GM23338 (cell line): ENCODE measurements around the gene FKBP5. TPM values are rescaled to one million over a fixed set of nuclear protein-coding genes. Genes with fewer than 3 reads are reported as not detected.

ENCODE experiments used
- ATAC-seq: fragments of 200-7000 bp; cut with Tn5 transposase; 3 replicates; pipeline ENCODE4 v1.9.1; 2020
- DNase-seq: peaks from one replicate; pipeline ENCODE4 v3.0.0-alpha.2; 2015; ENCODE audit warnings: low spot score
- H2AFZ ChIP-seq: fragments of 200-600 bp; sonication (generic); 2 replicates; pipeline ENCODE4 v1.8.0; 2016; ENCODE audit warnings: antibody characterized with exemption, mild to moderate bottlenecking, moderate library complexity
- H3F3A ChIP-seq: fragments of 200-600 bp; sonication (generic); replicated peaks from 2 replicates; pipeline ENCODE4 v1.8.0; 2017; ENCODE audit warnings: antibody characterized with exemption, mixed run types, low read depth
- H3K27ac ChIP-seq: fragments of 200-600 bp; sonication (generic); 2 replicates; pipeline ENCODE4 v1.6.1; 2016; ENCODE audit warnings: low read depth
- H3K27me3 ChIP-seq: fragments of 200-600 bp; sonication (generic); 2 replicates; pipeline ENCODE4 v1.8.0; 2016; ENCODE audit warnings: mild to moderate bottlenecking, mixed run types, moderate library complexity; ENCODE audit not compliant: insufficient read depth
- H3K36me3 ChIP-seq: fragments of 200-600 bp; sonication (generic); 2 replicates; pipeline ENCODE4 v1.8.0; 2016; ENCODE audit warnings: mild to moderate bottlenecking; ENCODE audit not compliant: insufficient read depth
- H3K4me1 ChIP-seq: fragments of 200-600 bp; sonication (generic); 2 replicates; pipeline ENCODE4 v1.8.0; 2016; ENCODE audit warnings: mild to moderate bottlenecking, moderate library complexity; ENCODE audit not compliant: insufficient read depth
- H3K4me2 ChIP-seq: fragments of 200-600 bp; sonication (generic); 2 replicates; pipeline ENCODE4 v1.7.1; 2017; ENCODE audit warnings: mixed run types
- H3K4me3 ChIP-seq: fragments of 200-600 bp; sonication (generic); 2 replicates; pipeline ENCODE4 v1.6.1; 2016; ENCODE audit warnings: mixed run types
- H3K79me2 ChIP-seq: fragments of 200-600 bp; sonication (generic); replicated peaks from 2 replicates; pipeline ENCODE4 v1.8.0; 2017; ENCODE audit warnings: mild to moderate bottlenecking; ENCODE audit not compliant: insufficient read depth
- H3K9me2 ChIP-seq: fragments of 200-600 bp; sonication (generic); 2 replicates; pipeline ENCODE4 v1.8.0; 2017; ENCODE audit not compliant: insufficient read depth
- H4K20me1 ChIP-seq: fragments of 200-600 bp; sonication (generic); replicated peaks from 2 replicates; pipeline ENCODE4 v1.8.0; 2017; ENCODE audit warnings: mild to moderate bottlenecking; ENCODE audit not compliant: insufficient read depth
- H3K27ac Mint-ChIP-seq: 2 replicates; pipeline ENCODE4 v1.8.0; 2020; ENCODE audit warnings: inconsistent platforms, mild to moderate bottlenecking, moderate library complexity, mixed read lengths
- H3K27me3 Mint-ChIP-seq: 3 replicates; pipeline ENCODE4 v1.8.0; 2022; ENCODE audit warnings: low read depth, mild to moderate bottlenecking, moderate library complexity, mixed read lengths, inconsistent platforms; ENCODE audit not compliant: insufficient read depth, poor library complexity
- H3K36me3 Mint-ChIP-seq: 3 replicates; pipeline ENCODE4 v1.8.0; 2021; ENCODE audit warnings: low read depth, mild to moderate bottlenecking, inconsistent platforms, moderate library complexity, mixed read lengths
- H3K4me1 Mint-ChIP-seq: 3 replicates; pipeline ENCODE4 v1.8.0; 2020; ENCODE audit warnings: mild to moderate bottlenecking, inconsistent platforms, mixed read lengths
- H3K4me3 Mint-ChIP-seq: 3 replicates; pipeline ENCODE4 v1.8.0; 2021; ENCODE audit warnings: moderate library complexity, mild to moderate bottlenecking, inconsistent platforms, mixed read lengths
- H3K9me3 Mint-ChIP-seq: 3 replicates; pipeline ENCODE4 v1.8.0; 2020; ENCODE audit warnings: moderate library complexity, mild to moderate bottlenecking, inconsistent platforms, mixed read lengths
- ETS1 ChIP-seq: IDR thresholded peaks from 2 replicates; pipeline ENCODE4 v1.6.1; 2016; ENCODE audit warnings: antibody characterized with exemption
- EZH2phosphoT487 ChIP-seq: fragments of 200-600 bp; sonication (generic); IDR thresholded peaks from one replicate; pipeline ENCODE4 v1.8.1; 2018; ENCODE audit warnings: antibody characterized with exemption; ENCODE audit not compliant: unreplicated experiment
- JUNB ChIP-seq: IDR thresholded peaks from one replicate; pipeline ENCODE4 v1.6.1; 2016; ENCODE audit warnings: antibody characterized with exemption; ENCODE audit not compliant: unreplicated experiment
- POLR2AphosphoS5 ChIP-seq: IDR thresholded peaks from 2 replicates; pipeline ENCODE4 v1.6.1; 2016; ENCODE audit warnings: antibody characterized with exemption, low read depth
- REST ChIP-seq: IDR thresholded peaks from one replicate; pipeline ENCODE4 v1.6.1; 2018; ENCODE audit warnings: antibody characterized with exemption; ENCODE audit not compliant: unreplicated experiment
- ZNF331 ChIP-seq: fragments of 250-450 bp; sonication (Bioruptor Pico); IDR thresholded peaks from 2 replicates; pipeline ENCODE4 v1.5.0; 2020; ENCODE audit warnings: low read depth, mild to moderate bottlenecking, moderate library complexity
- polyA plus RNA-seq: library from polyadenylated mRNA; unstranded; fragments of >200 nt; fragmentation: Nextera tagmentation; extraction: Ambion mirVana; gene quantifications from 2 replicates; pipeline ENCODE4 v1.2.1, GENCODE V29; 2016
- total RNA-seq: library from RNA; depleted of rRNA; stranded (reverse); fragments of >200 nt; shearing (Covaris generic); gene quantifications from 2 replicates; pipeline ENCODE4 v1.2.3, GENCODE V29; 2014

FKBP5 gene
- total and polyA plus RNA-seq, 2 experiments from 2014 or later, result 19.8 to 28.6 TPM

GRCh38 chr6:35727935-35728682 lies 39.4 kb upstream of the FKBP5 start:
- H3K27me3 Mint-ChIP-seq, result peaks cover 34% of the 10 kb centered on the region
- Histone ChIP-seq H3K4me3 (peak overlapping the region; percentile 92), H2AFZ (peak overlapping the region; percentile 95; the same call in 1 of the 2 replicates), H3K36me3 (no peaks in the 10 kb centered on the region), H4K20me1 (no peaks in the 10 kb centered on the region), H3K27me3 (peaks cover 19% of the 10 kb centered on the region), H3K79me2 (no peaks in the 10 kb centered on the region), H3K9me2 (no peaks in the 10 kb centered on the region), H3F3A (peaks cover 23% of the 10 kb centered on the region), H3K4me2 (peak overlapping the region; percentile 89), H3K27ac (no peak overlapping the region), H3K4me1 (peaks cover 40% of the 10 kb centered on the region)
- H3K36me3 Mint-ChIP-seq, result no peaks in the 10 kb centered on the region; the same call in 2 of the 3 replicates
- DNase-seq (peak; percentile 66), ATAC-seq (peak; percentile 19)
- peaks cover 62% of the 10 kb centered on the region for H3K4me1 Mint-ChIP-seq
- H3K27ac Mint-ChIP-seq, result peak overlapping the region; percentile 91
- TF ChIP-seq POLR2AphosphoS5, result peak; percentile 9; the same call in 1 of the 2 replicates
- TF ChIP-seq REST, result no peak
- H3K4me3 Mint-ChIP-seq, result peak overlapping the region; percentile 90
- H3K9me3 Mint-ChIP-seq, result no peaks in the 10 kb centered on the region

GRCh38 chr6:35727231-35727934 lies 38.7 kb upstream of the FKBP5 start:
- H3K36me3 Mint-ChIP-seq, result no peaks in the 10 kb centered on the region; the same call in 2 of the 3 replicates
- ATAC-seq, result peak; percentile 56
- Histone ChIP-seq H4K20me1 (no peaks in the 10 kb centered on the region), H3K4me2 (peak overlapping the region; percentile 89), H3F3A (peaks cover 16% of the 10 kb centered on the region), H3K27me3 (peaks cover 19% of the 10 kb centered on the region), H2AFZ (peak overlapping the region; percentile 95), H3K36me3 (no peaks in the 10 kb centered on the region), H3K4me1 (peaks cover 33% of the 10 kb centered on the region), H3K79me2 (no peaks in the 10 kb centered on the region), H3K4me3 (peak overlapping the region; percentile 92), H3K9me2 (no peaks in the 10 kb centered on the region), H3K27ac (0 out of 2 replicates have a peak overlapping the region, but pooled peaks have one; percentile 26)
- peak overlapping the region; percentile 66; the same call in 1 of the 2 replicates for H3K27ac Mint-ChIP-seq
- H3K27me3 Mint-ChIP-seq, result peaks cover 30% of the 10 kb centered on the region
- peak; percentile 88 for DNase-seq
- peak; percentile 63; the same call in 1 of the 2 replicates for TF ChIP-seq POLR2AphosphoS5
- TF ChIP-seq JUNB, result no peak
- TF ChIP-seq ZNF331, result no peak
- no peak for TF ChIP-seq ETS1
- TF ChIP-seq EZH2phosphoT487, result no peak
- no peaks in the 10 kb centered on the region for H3K9me3 Mint-ChIP-seq
- peaks cover 55% of the 10 kb centered on the region for H3K4me1 Mint-ChIP-seq
- H3K4me3 Mint-ChIP-seq, result peak overlapping the region; percentile 90
